ENCODE results near the gene ISL2.
"Not testable (repeated sequence)": the region's sequence is repeated elsewhere in the genome, so short reads cannot be mapped to it uniquely, and the experiment has no call there.

Gene ISL2

GRCh38 chr15:76336254-76337058, at the start of gene ISL2:
ISL2 (plus strand) TSS chr15:76336773; CDS start chr15:76336884, 111 bp downstream.
- DNase-seq (ENCODE audit: low spot score) = peak; percentile 68

GRCh38 chr15:76289582-76289981, 47.0 kb upstream of the ISL2 start:
- no peak for DNase-seq (ENCODE audit: low spot score)

GRCh38 chr15:76293361-76293760, 43.2 kb upstream of the ISL2 start:
- no peak for DNase-seq (ENCODE audit: low spot score)

- DNase-seq (ENCODE audit: low spot score) = not testable (repeated sequence)
Observed at GRCh38 chr15:76294463-76294862, 42.1 kb upstream of the ISL2 start.

GRCh38 chr15:76296849-76297248, 39.7 kb upstream of the ISL2 start:
- DNase-seq (ENCODE audit: low spot score) = no peak

GRCh38 chr15:76297951-76298350, 38.6 kb upstream of the ISL2 start:
- DNase-seq (ENCODE audit: low spot score) = not testable (repeated sequence)

GRCh38 chr15:76298986-76299385, 37.6 kb upstream of the ISL2 start:
- no peak for DNase-seq (ENCODE audit: low spot score)

GRCh38 chr15:76299786-76300185, 36.8 kb upstream of the ISL2 start:
- no peak for DNase-seq (ENCODE audit: low spot score)

- DNase-seq (ENCODE audit: low spot score) = no peak
Observed at GRCh38 chr15:76303909-76304308, 32.7 kb upstream of the ISL2 start.

GRCh38 chr15:76309601-76310330, 26.8 kb upstream of the ISL2 start:
- no peak for DNase-seq (ENCODE audit: low spot score)

- no peak for DNase-seq (ENCODE audit: low spot score)
Observed at GRCh38 chr15:76310475-76311099, 26.0 kb upstream of the ISL2 start.

GRCh38 chr15:76311100-76311953, 25.2 kb upstream of the ISL2 start, which contains the start of gene ETFA:
ETFA (minus strand) TSS chr15:76311469; CDS start chr15:76311388, 81 bp downstream.
- DNase-seq (ENCODE audit: low spot score) = peak; percentile 96

- DNase-seq (ENCODE audit: low spot score) = no peak
Observed at GRCh38 chr15:76312540-76313174, 23.9 kb upstream of the ISL2 start.

GRCh38 chr15:76313175-76313567, 23.4 kb upstream of the ISL2 start:
- DNase-seq (ENCODE audit: low spot score) = not testable (repeated sequence)

- no peak for DNase-seq (ENCODE audit: low spot score)
Observed at GRCh38 chr15:76313731-76314130, 22.8 kb upstream of the ISL2 start.

- no peak for DNase-seq (ENCODE audit: low spot score)
Observed at GRCh38 chr15:76320012-76320411, 16.6 kb upstream of the ISL2 start.

- DNase-seq (ENCODE audit: low spot score) = no peak
Observed at GRCh38 chr15:76321171-76321570, 15.4 kb upstream of the ISL2 start.

GRCh38 chr15:76321602-76322001, 15.0 kb upstream of the ISL2 start:
- DNase-seq (ENCODE audit: low spot score) = no peak

- DNase-seq (ENCODE audit: low spot score) = no peak
Observed at GRCh38 chr15:76324066-76324465, 12.5 kb upstream of the ISL2 start.

- no peak for DNase-seq (ENCODE audit: low spot score)
Observed at GRCh38 chr15:76325704-76326103, 10.9 kb upstream of the ISL2 start.

All from COLO829 (cell line).